Heart left ventricle (tissue), 16 donors: ENCODE data around the gene MYMX. TPM values are rescaled to one million over a fixed set of nuclear protein-coding genes. Genes with fewer than 3 reads are reported as not detected.
A peak's percentile ranks its signal among the peaks of the same experiment; 100 is the strongest.

Experiments
- ATAC-seq, 4 donors: fragments of 200-7000 bp; cut with Tn5 transposase; one replicate each; pipeline ENCODE4 v1.9.1; 2020 to 2022; ENCODE audit warnings: moderate library complexity in 4 of 4, mild to moderate bottlenecking in 3 of 4, moderate number of reproducible peaks in 1 of 4
- DNase-seq, 5 donors: peaks; one replicate each; pipeline ENCODE4 v3.0.0-alpha.2; 2020
- H3K27ac ChIP-seq, 12 donors: fragments of 200-600 bp; sonication (generic) in 4 of 12; one replicate each; pipeline versions ENCODE4 v1.5.0 to v1.8.0; 2016 to 2022; ENCODE audit warnings: mild to moderate bottlenecking in 2 of 12
- H3K27me3 ChIP-seq, 9 donors: fragments of 200-600 bp; sonication (generic) in 2 of 9; one replicate each; pipeline versions ENCODE4 v1.5.1 to v1.8.0; 2016 to 2022; ENCODE audit warnings: mild to moderate bottlenecking in 3 of 9
- H3K36me3 ChIP-seq, 9 donors: fragments of 200-600 bp; sonication (generic) in 2 of 9; one replicate each; pipeline versions ENCODE4 v1.5.0 to v1.8.0; 2018 to 2022; ENCODE audit warnings: mild to moderate bottlenecking in 2 of 9
- H3K4me1 ChIP-seq, 12 donors: fragments of 200-600 bp; sonication (generic) in 4 of 12; one replicate each; pipeline versions ENCODE4 v1.5.0 to v1.8.0; 2016 to 2022; ENCODE audit warnings: mild to moderate bottlenecking in 3 of 12
- H3K4me3 ChIP-seq, 12 donors: fragments of 200-600 bp; sonication (generic) in 4 of 12; one replicate each; pipeline versions ENCODE4 v1.5.0 to v1.8.0; 2017 to 2022; ENCODE audit warnings: mild to moderate bottlenecking in 9 of 12, moderate library complexity in 4 of 12
- H3K9me3 ChIP-seq, 12 donors: fragments of 200-600 bp; sonication (generic) in 4 of 12; one replicate each; pipeline versions ENCODE4 v1.5.0 to v1.8.0; 2016 to 2022; ENCODE audit warnings: mild to moderate bottlenecking in 1 of 12
- CTCF ChIP-seq, 12 donors: fragments of 200-600 bp; sonication (generic) in 4 of 12; IDR thresholded peaks; one replicate each; pipeline versions ENCODE4 v1.5.0 to v1.8.0; 2018 to 2022; ENCODE audit warnings: antibody characterized with exemption in 12 of 12, mild to moderate bottlenecking in 5 of 12
- POLR2A ChIP-seq, 2 donors: fragments of 450-650 bp; IDR thresholded peaks; one replicate each; pipeline ENCODE4 v1.6.1; 2017; ENCODE audit warnings: antibody characterized with exemption in 2 of 2, mild to moderate bottlenecking in 2 of 2, moderate library complexity in 2 of 2
- WGBS, 4 donors: extraction: QIAGEN DNeasy Blood & Tissue Kit in 2 of 4; methylation state at CpG; one replicate each; pipeline versions ENCODE4 v1.1.5 to v1.1.7; 2013 to 2018; 5-methylcytosine and 5-hydroxymethylcytosine counted together
- intact Hi-C, 10 donors: fragments of 100-400 bp; cut with DNase I; formaldehyde crosslinking; loops; one replicate each; pipeline versions ENCODE4 v1.11.1 to v1.14.2; 2022
- polyA plus RNA-seq, 2 donors: library from polyadenylated mRNA; stranded (reverse); fragments of 200-250 nt; gene quantifications; one replicate each; pipeline ENCODE4 v1.2.3, GENCODE V29; 2013
- total RNA-seq, 9 donors: library from RNA; depleted of rRNA in 2 of 9; stranded (reverse); fragments of >200 nt in 2 of 9; fragmentation: NEBNext Ultra II Directional in 3 of 9; extraction: Animal tissue kit (Norgen Biotek cat#: 25700) in 3 of 9; gene quantifications; one replicate each; pipeline versions ENCODE4 v1.1.0 to v1.2.4, GENCODE V29; 2016 to 2023
- donor health status: ischemic (EF 13 %, LVEDD 7.1; RV severe dilation, severe dysfunction).
- donor health status: healthy with polysubstance abuse.
- donor health status: DM: no; HTN: yes; CAD: no.
- donor health status: DM: no; HTN: no; CAD: no.
- donor health status: ischemic (EF 25% LVEDD 6.9; RV normal size, moderate dysfunction).
- donor health status: ischemic (EF 25% LVEDD 5.7; RV mildly dilated, moderate dysfunction).
- donor health status: healthy.
- donor health status: DM: yes; HTN: yes; CAD: no.
- donor health status: ischemic (EF 35%, LVEDD 5.7; RV mildly dilated, moderate dysfunction).
- donor health status: nonischemic (EF 11% LVEDD 7.7; RV severe dilation, severe dysfunction).
- donor health status: DM: yes; HTN: yes; CAD: no.
- donor health status: PGD.
- donor health status: ischemic (EF 29% LVEDD 5.4; RV normal size, mild dysfunction).
- donor health status: nonischemic (EF 23%, LVEDD 6.1; RV moderate dilation, normal function).

The MYMX gene
- total and polyA plus RNA-seq, 11 donors, result 0.31 to 0.96 (median 0.60) TPM; not detected in 4

DNA sequence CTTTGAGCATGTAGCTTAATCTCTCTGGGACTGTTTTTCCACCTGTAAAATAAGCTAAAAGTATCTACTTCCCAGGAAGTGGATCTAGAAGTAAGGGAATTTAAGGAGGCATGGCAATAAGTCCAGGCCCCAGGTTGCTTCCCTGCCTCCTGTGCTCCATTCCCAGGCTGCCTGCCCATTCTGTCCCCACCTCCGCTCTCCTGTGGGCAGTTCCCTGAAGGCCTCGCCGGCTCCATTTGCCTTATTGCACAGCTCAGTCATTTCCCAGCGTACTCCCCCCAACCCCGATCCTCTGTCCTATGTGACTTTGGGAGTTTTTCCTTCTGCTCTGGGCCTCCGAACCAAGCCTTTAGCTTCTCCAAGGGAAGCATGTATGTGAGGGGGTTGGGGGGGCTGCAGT is 11.3 kb downstream of the MYMX start:
- Histone ChIP-seq H3K27ac (peak overlapping the region; percentile 81 to 99 (median 92)), H3K27me3 (no peaks in the 10 kb centered on the region), H3K4me3 (peak overlapping the region in 9 of 12 donors; percentile 12 to 56 (median 48)), H3K9me3 (no peaks in the 10 kb centered on the region), H3K4me1 (peaks cover 6 to 98% (median 68%) of the 10 kb centered on the region in 12 donors), H3K36me3 (peaks cover 0 to 44% (median 36%) of the 10 kb centered on the region in 9 donors)
- no peak for ATAC-seq
- WGBS, 4 donors, result 54 to 66% (median 61%) methylated on average over 6 of the region's 6 CpGs
- peak in 1 of 5 donors; percentile 42 for DNase-seq
- TF ChIP-seq CTCF (IDR thresholded peaks at IDR 0.05) (no peak), POLR2A (IDR thresholded peaks at IDR 0.05) (no peak)
- intact Hi-C loops, result no loop called here

DNA sequence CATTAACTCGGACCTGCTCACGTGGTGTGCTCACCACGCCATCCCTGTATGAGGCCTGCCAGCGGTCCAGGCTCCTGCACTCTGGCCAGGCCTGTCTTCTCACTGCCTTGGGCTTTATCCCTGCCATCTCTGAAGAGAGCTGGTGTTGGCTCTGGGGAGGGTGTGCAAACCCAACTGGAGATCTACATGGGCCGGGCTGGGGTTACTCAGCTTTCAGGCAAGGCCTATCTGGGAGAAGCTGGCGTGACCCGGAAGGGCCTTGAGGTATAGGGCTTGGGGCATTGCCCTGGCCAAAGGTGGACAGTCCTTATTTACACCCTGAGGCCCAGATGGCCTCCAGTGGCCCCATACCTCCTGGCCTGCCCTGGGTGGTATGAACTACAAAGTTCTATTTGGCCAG is 11.7 kb downstream of the MYMX start:
- no peaks in the 10 kb centered on the region for H3K27me3 ChIP-seq
- ATAC-seq (peak in 1 of 4 donors; percentile 1), DNase-seq (peak in 1 of 5 donors; percentile 30)
- H3K27ac ChIP-seq, result peak overlapping the region; percentile 81 to 99 (median 92)
- H3K9me3 ChIP-seq, result no peaks in the 10 kb centered on the region
- intact Hi-C loops, result no loop called here
- TF ChIP-seq CTCF (IDR thresholded peaks at IDR 0.05) (no peak), POLR2A (IDR thresholded peaks at IDR 0.05) (no peak)
- peak overlapping the region in 7 of 12 donors; percentile 31 to 56 (median 48) for H3K4me3 ChIP-seq
- H3K36me3 ChIP-seq, result peaks cover 0 to 48% (median 38%) of the 10 kb centered on the region in 9 donors
- H3K4me1 ChIP-seq, result peaks cover 6 to 100% (median 71%) of the 10 kb centered on the region in 12 donors
- 29 to 81% (median 57%) methylated on average over 3 to 7 of the region's 7 CpGs for WGBS, 4 donors

DNA sequence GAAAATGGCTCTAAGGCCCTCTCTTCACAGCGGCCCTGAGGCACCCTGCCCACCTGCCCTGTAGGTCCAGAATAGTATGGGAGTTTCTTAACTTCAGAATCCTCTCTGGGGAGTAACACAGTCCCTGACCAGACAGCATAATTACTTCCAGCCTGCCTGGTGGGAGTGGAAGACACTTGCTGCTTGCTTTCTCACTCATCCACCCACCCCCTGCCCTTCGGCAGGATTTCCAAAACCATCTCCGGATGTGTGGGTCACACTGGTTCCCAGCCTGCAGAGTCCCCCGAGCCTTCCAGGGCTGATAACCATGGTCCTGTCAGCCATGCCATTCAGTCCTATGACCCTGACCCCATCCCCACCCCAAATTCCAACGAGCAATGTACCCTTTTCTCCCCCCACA is 12.1 kb downstream of the MYMX start:
- peaks cover 0 to 52% (median 38%) of the 10 kb centered on the region in 9 donors for H3K36me3 ChIP-seq
- H3K27me3 ChIP-seq, result no peaks in the 10 kb centered on the region
- 32 to 52% (median 44%) methylated on average over 5 of the region's 5 CpGs for WGBS, 4 donors
- H3K27ac ChIP-seq, result peak overlapping the region; percentile 81 to 99 (median 92)
- ATAC-seq (no peak), DNase-seq (no peak)
- peak overlapping the region in 6 of 12 donors; percentile 4 to 56 (median 49) for H3K4me3 ChIP-seq
- TF ChIP-seq POLR2A (IDR thresholded peaks at IDR 0.05), result no peak
- intact Hi-C loops, result no loop called here
- H3K9me3 ChIP-seq, result no peaks in the 10 kb centered on the region
- H3K4me1 ChIP-seq, result peaks cover 6 to 100% (median 74%) of the 10 kb centered on the region in 12 donors

DNA sequence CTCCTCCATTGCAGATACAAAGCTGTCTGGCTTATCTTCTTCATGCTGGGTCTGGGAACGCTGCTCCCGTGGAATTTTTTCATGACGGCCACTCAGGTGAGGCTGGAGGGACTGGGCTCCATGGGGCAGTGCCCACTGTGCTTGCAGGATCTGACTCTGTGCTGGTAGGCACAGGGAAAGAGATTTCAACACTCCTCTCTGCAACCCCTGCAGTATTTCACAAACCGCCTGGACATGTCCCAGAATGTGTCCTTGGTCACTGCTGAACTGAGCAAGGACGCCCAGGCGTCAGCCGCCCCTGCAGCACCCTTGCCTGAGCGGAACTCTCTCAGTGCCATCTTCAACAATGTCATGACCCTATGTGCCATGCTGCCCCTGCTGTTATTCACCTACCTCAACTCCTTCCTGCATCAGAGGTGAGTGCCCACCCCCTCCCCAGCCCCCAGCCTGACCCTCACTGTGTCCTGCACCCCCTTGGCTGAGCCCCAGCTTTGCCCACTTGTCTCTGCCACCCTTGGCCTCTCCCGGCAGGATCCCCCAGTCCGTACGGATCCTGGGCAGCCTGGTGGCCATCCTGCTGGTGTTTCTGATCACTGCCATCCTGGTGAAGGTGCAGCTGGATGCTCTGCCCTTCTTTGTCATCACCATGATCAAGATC is 12.8 kb downstream of the MYMX start:
- peaks cover 0 to 54% (median 38%) of the 10 kb centered on the region in 9 donors for H3K36me3 ChIP-seq
- H3K4me1 ChIP-seq, result peaks cover 4 to 100% (median 74%) of the 10 kb centered on the region in 12 donors
- peak overlapping the region; percentile 81 to 99 (median 92) for H3K27ac ChIP-seq
- peak; percentile 58 to 70 (median 62) for ATAC-seq
- H3K9me3 ChIP-seq, result no peaks in the 10 kb centered on the region
- H3K4me3 ChIP-seq, result peak overlapping the region in 5 of 12 donors; percentile 5 to 55 (median 38)
- no peaks in the 10 kb centered on the region for H3K27me3 ChIP-seq
- intact Hi-C loops, result loop anchor here in 5 of 10 donors (5.0 to 10.0 kb wide), 3 partner anchors 132 to 455 kb away; partner anchors contain the start of gene VEGFA (in 1 of the 5)
- 42 to 61% (median 53%) methylated on average over 11 of the region's 11 CpGs for WGBS, 4 donors
- DNase-seq, result peak in 4 of 5 donors; percentile 52 to 86 (median 72)
- peak in 1 of 2 donors; percentile 32 for TF ChIP-seq POLR2A (IDR thresholded peaks at IDR 0.05)
- TF ChIP-seq CTCF (IDR thresholded peaks at IDR 0.05), result no peak
